ENCODE measurements around the gene E4F1.
"Not testable (repeated sequence)": the region's sequence is repeated elsewhere in the genome, so short reads cannot be mapped to it uniquely, and the experiment has no call there.

GRCh38 chr16:2267505-2267912 lies 44.1 kb downstream of the E4F1 start:
- not testable (repeated sequence) for TF ChIP-seq CTCF, POLR2A (IDR thresholded peaks at IDR 0.05)

Data from testis (tissue), 2 donors.